GM18499 (cell line): ENCODE data around the gene BIRC3.
"Not testable (repeated sequence)": the region's sequence is repeated elsewhere in the genome, so short reads cannot be mapped to it uniquely, and the experiment has no call there.

Experiments
- ATAC-seq: cut with Tn5 transposase; IDR thresholded peaks from one replicate; pipeline ENCODE4 v1.9.1; 2021; ENCODE audit warnings: moderate number of reproducible peaks; ENCODE audit not compliant: insufficient read depth, unreplicated experiment

BIRC3 gene

GRCh38 chr11:102293873-102294601 is 23.2 kb upstream of the BIRC3 start:
- ATAC-seq: peak; percentile 89

- no peak for ATAC-seq
Measured at GRCh38 chr11:102295045-102295444, 22.2 kb upstream of the BIRC3 start.

- not testable (repeated sequence) for ATAC-seq
Measured at GRCh38 chr11:102296757-102297156, 20.5 kb upstream of the BIRC3 start.

- ATAC-seq: not testable (repeated sequence)
Measured at GRCh38 chr11:102300837-102301236, 16.4 kb upstream of the BIRC3 start.

GRCh38 chr11:102302241-102302640 is 15.0 kb upstream of the BIRC3 start:
- ATAC-seq: no peak

- ATAC-seq: no peak
Measured at GRCh38 chr11:102304686-102305085, 12.6 kb upstream of the BIRC3 start.

GRCh38 chr11:102305352-102306047 is 11.8 kb upstream of the BIRC3 start:
- ATAC-seq: no peak

- no peak for ATAC-seq
Measured at GRCh38 chr11:102306048-102306597, 11.2 kb upstream of the BIRC3 start.

GRCh38 chr11:102306817-102307726 is 10.2 kb upstream of the BIRC3 start:
- no peak for ATAC-seq

GRCh38 chr11:102307727-102308038 is 9.6 kb upstream of the BIRC3 start:
- no peak for ATAC-seq

GRCh38 chr11:102309621-102310541 is 7.4 kb upstream of the BIRC3 start:
- ATAC-seq: no peak

- ATAC-seq: no peak
Measured at GRCh38 chr11:102312667-102313066, 4.6 kb upstream of the BIRC3 start.

- no peak for ATAC-seq
Measured at GRCh38 chr11:102313238-102313940, 3.9 kb upstream of the BIRC3 start.

- ATAC-seq: no peak
Measured at GRCh38 chr11:102314784-102315183, 2.5 kb upstream of the BIRC3 start.

- ATAC-seq: no peak
Measured at GRCh38 chr11:102316346-102316904, 859 bp upstream of the BIRC3 start.

- no peak for ATAC-seq
Measured at GRCh38 chr11:102317768-102318103, 452 bp downstream of the BIRC3 start.

GRCh38 chr11:102318469-102318868 is 1.2 kb downstream of the BIRC3 start:
- ATAC-seq: no peak

GRCh38 chr11:102319544-102319943 is 2.3 kb downstream of the BIRC3 start:
- ATAC-seq: no peak

- ATAC-seq: no peak
Measured at GRCh38 chr11:102320188-102320587, 2.9 kb downstream of the BIRC3 start.
